SK-N-MC (cell line): ENCODE data around the gene HSPA1A.

Source experiments
- DNase-seq: peaks from one replicate; pipeline ENCODE4 v3.0.0-alpha.2; 2011; ENCODE audit warnings: low read depth, low spot score
- H3K27ac ChIP-seq: fragments of 200-600 bp; sonication (generic); 2 replicates; pipeline ENCODE4 v1.5.1; 2016; ENCODE audit warnings: mixed run types
- H3K36me3 ChIP-seq: fragments of 200-600 bp; sonication (generic); 2 replicates; pipeline ENCODE4 v1.6.1; 2017; ENCODE audit warnings: antibody characterized with exemption, low read length, mixed read lengths; ENCODE audit not compliant: insufficient read depth
- H3K4me3 ChIP-seq: fragments of 200-600 bp; sonication (generic); 2 replicates; pipeline ENCODE4 v1.5.1; 2016
- H3K9ac ChIP-seq: fragments of 200-600 bp; sonication (generic); 2 replicates; pipeline ENCODE4 v1.8.0; 2017; ENCODE audit warnings: mixed run types, mixed read lengths; ENCODE audit not compliant: insufficient read length
- H3K9me3 ChIP-seq: fragments of 200-600 bp; sonication (generic); 2 replicates; pipeline ENCODE4 v1.6.1; 2017; ENCODE audit warnings: low read depth, mild to moderate bottlenecking, antibody characterized with exemption, low read length, moderate library complexity, mixed read lengths
- EZH2 ChIP-seq: fragments of 200-600 bp; sonication (generic); IDR thresholded peaks from one replicate; pipeline ENCODE4 v1.6.1; 2017; ENCODE audit warnings: antibody characterized with exemption
- FOXP2 ChIP-seq: optimal IDR thresholded peaks from 2 replicates; pipeline ENCODE3; 2011; ENCODE audit warnings: mild to moderate bottlenecking, moderate library complexity; ENCODE audit not compliant: insufficient read depth; ENCODE audit errors: extremely low read length, control extremely low read depth
- POLR2AphosphoS5 ChIP-seq: IDR thresholded peaks from 2 replicates; pipeline ENCODE4 v1.6.1; 2012; ENCODE audit warnings: mild to moderate bottlenecking, low read depth, low read length, borderline replicate concordance

The HSPA1A gene

DNA sequence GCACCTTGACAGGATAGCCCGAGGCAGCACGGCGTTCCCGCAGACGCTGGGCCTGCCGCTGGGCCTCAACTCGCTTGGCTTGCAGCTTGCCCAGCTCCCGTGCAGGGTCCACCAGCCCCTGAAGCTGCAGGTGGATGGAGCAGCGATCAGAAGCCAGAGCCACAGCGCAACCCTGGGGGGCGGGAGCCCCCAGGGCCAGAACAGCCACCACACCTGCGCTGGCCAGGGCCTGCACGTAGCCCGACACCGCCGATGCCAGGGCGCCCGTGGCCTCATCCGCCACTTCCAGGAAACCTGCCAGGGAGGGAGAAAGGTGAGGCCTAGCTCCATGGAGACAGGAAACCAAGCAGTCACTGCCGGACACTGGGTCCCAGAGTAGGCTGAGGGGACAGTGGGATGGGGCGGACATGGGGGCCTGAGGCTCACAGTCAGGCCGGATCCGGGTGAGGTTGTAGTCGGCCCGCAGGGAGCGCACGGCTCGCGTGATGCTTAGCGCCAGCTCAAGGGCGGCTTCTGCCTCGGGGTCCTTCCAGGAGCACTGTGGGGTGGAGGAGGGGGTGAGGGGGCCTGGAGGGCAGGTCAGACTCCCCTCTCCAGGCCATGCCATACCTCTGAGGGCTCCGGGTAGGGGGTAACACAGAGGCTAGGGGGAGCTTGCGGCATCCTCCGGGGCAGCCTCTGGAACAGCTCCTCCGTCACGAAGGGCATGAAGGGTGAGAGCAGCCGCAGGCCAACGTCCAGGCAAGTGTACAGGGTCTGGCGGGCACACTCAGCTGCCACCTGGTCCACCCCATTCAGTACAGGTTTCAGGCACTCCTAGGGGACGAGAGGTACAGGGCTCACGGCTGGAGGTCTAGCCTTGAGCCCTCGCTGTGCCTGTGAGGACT lies 36.1 kb upstream of the HSPA1A start:
- Histone ChIP-seq H3K4me3 (no peak overlapping the region), H3K27ac (no peak overlapping the region), H3K36me3 (peaks cover 64% of the 10 kb centered on the region), H3K9me3 (no peaks in the 10 kb centered on the region), H3K9ac (no peak overlapping the region)
- TF ChIP-seq FOXP2 = no peak
- TF ChIP-seq EZH2 = no peak
- no peak for TF ChIP-seq POLR2AphosphoS5
- DNase-seq = no peak

DNA sequence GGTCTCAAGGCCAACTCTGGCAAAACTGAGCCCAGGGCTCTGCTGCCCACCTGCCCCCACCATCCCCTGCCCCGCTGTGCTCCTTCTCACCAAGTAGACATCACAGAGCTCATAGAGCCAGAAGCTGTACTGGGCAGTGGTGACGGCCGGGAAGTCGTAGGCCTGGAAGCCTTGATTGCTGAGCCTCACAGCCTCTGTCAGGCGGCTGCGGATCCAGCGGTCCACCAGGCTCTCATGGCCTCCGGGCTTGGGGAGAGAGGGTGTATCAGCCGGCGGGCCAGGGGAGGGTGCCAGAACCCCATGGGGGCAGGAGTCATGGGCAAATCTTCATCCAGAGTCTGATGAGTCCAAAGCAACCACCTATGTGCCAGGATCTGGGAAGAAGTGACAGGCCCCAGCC lies 35.4 kb upstream of the HSPA1A start:
- H3K9ac ChIP-seq = no peak overlapping the region
- no peaks in the 10 kb centered on the region for H3K9me3 ChIP-seq
- TF ChIP-seq POLR2AphosphoS5 (no peak), FOXP2 (no peak), EZH2 (no peak)
- no peak overlapping the region for H3K27ac ChIP-seq
- H3K4me3 ChIP-seq = no peak overlapping the region
- DNase-seq = no peak
- peaks cover 70% of the 10 kb centered on the region for H3K36me3 ChIP-seq

DNA sequence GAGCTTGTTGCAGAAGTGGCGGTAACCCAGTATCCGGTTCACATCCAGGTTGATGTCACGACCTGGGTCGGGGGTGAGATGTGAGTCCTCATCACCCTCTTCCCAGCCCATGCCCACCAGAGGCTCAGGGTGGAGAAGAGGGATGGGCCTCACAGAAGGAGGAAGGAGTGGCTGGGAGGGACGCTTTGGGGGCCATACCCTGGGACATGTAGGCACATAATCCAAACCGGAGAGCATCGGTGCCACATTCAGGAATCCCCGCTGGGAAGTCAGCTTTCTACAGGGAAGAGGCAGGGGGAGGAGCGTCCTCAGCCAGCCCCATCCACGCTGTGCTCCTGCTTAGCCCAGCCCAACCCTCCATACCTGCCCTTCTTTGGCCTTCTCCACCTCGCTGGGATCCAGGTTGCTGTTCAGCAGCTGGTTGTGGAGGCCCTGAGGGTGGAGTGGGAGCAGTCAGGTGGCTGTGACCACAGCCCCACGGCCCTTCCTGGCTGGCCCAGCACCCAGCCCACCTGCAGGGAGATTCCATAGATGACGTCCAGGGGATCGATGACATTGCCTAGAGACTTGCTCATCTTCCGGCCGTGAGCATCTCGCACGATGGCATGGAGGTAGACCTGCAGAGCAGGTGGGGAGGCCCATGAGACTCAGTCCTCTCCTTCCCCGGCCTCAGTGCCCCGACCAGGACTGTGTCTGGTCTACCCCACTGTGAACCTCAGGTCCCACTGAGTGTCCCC lies 34.7 kb upstream of the HSPA1A start:
- no peak for DNase-seq
- no peak for TF ChIP-seq FOXP2
- H3K36me3 ChIP-seq = peaks cover 78% of the 10 kb centered on the region
- no peak overlapping the region for H3K4me3 ChIP-seq
- H3K9ac ChIP-seq = no peak overlapping the region
- H3K27ac ChIP-seq = no peak overlapping the region
- no peaks in the 10 kb centered on the region for H3K9me3 ChIP-seq

DNA sequence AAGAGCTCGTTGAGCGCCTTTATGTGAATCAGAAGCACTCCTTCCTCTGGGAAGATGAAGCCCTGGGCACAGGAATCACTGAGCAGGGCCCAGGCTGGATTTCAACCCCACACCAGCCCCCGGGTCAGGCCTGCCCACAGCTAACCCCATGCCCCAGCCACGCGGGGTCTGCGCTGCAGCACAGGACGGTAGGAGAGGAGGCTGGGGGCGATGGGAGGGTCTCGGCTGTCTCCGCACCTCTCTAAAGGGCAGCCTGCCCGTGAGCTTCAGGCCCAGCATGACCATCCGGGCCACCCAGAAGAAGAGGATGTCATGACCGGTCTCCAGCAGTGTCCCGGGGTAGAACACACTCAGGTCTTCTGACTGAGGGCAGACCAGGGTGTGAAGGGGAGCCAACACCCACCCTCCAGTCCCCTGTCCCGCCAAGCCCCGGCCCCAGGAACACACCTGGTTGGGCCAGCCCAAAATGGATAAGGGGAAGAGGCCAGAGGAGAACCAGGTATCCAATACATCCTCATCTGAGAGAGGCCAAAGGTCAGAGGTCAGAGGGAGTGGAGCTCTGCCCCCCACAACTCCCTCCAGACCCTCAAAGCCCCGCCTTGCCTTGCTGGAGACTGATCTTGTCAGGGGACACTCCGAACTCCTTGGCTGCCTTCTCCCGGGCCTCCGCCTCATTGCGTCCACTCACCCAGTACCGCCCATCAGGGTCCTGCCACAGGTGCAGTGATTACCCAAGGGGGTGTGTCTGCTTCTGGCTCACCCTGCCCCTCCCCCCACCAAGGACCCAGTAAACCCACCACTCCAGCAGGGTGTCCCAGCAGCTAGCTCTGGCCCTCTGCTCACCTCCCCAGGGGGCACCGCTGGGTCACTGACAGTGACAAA lies 33.9 kb upstream of the HSPA1A start:
- H3K9ac ChIP-seq = no peak overlapping the region
- H3K4me3 ChIP-seq = no peak overlapping the region
- no peaks in the 10 kb centered on the region for H3K9me3 ChIP-seq
- peaks cover 83% of the 10 kb centered on the region for H3K36me3 ChIP-seq
- TF ChIP-seq EZH2 = no peak
- no peak for TF ChIP-seq POLR2AphosphoS5
- no peak for TF ChIP-seq FOXP2
- DNase-seq = no peak
- H3K27ac ChIP-seq = no peak overlapping the region

DNA sequence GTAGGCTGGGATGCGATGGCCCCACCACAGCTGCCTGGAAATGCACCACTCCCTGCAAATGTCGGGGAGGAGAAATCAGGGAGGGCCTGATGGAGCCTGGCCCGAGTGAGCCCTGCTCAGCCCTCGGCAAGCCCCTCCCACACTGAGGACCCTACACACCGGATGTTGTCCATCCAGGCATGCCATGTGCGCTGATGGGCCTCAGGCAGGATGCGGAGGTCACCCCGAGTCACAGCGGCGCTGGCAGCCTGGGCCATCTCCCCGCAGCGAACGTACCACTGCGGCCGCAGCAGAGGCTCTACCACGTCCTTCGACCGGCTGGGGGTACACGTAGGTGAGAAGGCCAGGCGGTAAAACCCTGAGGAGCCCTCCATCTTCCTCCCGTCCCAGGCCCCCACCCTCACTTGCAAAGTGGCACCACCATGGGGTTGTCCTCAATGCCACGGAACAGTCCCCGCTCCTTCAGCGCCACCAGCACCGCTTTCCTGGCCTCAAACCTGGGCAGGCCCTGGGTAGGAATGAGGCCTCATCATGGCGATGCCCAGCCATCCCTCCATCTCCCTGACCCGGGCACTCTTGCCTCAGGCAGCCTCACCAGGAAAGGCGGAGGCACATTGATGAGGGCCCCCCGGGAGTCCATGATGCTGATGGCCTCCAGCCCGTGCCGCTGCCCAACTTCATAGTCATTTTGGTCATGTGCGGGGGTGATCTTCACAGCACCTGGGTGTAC lies 33.1 kb upstream of the HSPA1A start:
- no peak for DNase-seq
- Histone ChIP-seq H3K27ac (no peak overlapping the region), H3K4me3 (no peak overlapping the region), H3K9ac (no peak overlapping the region), H3K36me3 (peaks cover 85% of the 10 kb centered on the region), H3K9me3 (no peaks in the 10 kb centered on the region)
- TF ChIP-seq POLR2AphosphoS5 (no peak), EZH2 (no peak), FOXP2 (no peak)

DNA sequence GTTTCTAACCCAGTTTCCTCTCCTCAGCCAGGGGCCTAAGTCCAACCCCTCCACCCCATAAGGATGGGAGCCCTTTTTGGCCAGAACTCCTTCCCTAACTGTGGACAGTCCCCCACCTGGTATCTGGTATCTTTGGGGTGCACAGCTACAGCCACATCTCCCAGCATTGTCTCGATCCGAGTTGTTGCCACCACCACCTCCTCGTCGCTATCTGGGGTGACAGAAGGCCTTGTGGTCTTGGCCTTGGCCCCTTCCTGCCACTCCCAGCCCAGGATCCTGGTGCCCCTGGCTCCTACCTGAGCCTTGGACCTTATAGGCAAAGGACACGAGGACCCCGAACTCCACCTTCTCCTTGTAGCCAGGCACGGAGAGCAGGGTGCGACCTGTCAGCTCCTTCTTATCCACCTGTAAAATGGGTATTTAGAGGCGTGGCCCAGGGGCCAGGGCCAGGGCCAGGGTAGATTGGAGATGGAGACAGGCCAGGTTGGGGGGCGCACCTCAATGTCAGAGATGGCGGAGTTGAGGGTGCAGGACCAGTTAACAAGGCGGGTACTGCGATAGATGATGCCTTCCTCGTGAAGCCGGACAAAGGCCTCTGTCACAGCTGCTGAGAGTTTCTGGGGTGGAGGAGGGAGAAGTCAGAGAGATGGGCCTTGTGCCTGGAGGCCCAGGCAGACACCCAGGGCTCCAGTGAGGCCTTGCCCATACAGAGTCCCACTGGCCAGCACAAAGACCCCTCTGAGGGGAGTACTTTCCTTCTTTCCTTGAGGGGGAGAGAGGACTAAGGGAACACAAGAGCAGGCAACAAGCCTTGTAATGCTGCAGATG lies 31.0 kb upstream of the HSPA1A start:
- Histone ChIP-seq H3K27ac (no peak overlapping the region), H3K36me3 (peaks cover 77% of the 10 kb centered on the region), H3K4me3 (no peak overlapping the region), H3K9me3 (no peaks in the 10 kb centered on the region), H3K9ac (no peak overlapping the region)
- TF ChIP-seq EZH2 = no peak
- no peak for TF ChIP-seq POLR2AphosphoS5
- no peak for TF ChIP-seq FOXP2
- DNase-seq = no peak

DNA sequence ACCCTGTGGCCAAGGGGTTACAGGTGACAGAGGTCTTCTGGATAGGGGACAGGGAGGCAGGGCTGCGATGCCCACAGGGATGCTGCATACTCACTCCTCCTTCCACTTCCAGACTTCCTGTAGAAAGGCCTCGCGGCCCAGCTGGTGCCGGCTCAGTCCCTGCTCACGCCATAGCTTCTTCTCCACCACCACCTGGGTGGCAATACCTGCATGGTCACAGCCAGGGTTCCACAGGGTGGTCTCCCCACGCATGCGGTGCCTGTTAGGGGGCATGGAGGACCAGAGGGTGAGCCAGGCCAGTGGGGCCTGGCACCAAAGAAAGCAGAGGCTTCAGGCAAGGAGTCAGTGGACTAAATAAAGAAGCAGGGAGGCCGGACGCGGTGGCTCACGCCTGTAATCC lies 29.9 kb upstream of the HSPA1A start:
- H3K36me3 ChIP-seq = peaks cover 75% of the 10 kb centered on the region
- no peak for DNase-seq
- no peak for TF ChIP-seq FOXP2
- TF ChIP-seq POLR2AphosphoS5 = no peak
- TF ChIP-seq EZH2 = no peak
- H3K27ac ChIP-seq = no peak overlapping the region
- H3K4me3 ChIP-seq = no peak overlapping the region
- H3K9me3 ChIP-seq = no peaks in the 10 kb centered on the region
- H3K9ac ChIP-seq = no peak overlapping the region
